ENCODE results near the gene COL9A3.

Gene COL9A3

GRCh38 chr20:62776692-62777527, 39.9 kb upstream of the COL9A3 start:
- TF ChIP-seq TCF12 (IDR thresholded peaks at IDR 0.05; ENCODE audit: low read depth) (peak; percentile 33; the same call in 1 of the 2 replicates), YY1 (IDR thresholded peaks at IDR 0.05; ENCODE audit: low read depth) (no peak)

GRCh38 chr20:62777528-62777830, 39.4 kb upstream of the COL9A3 start:
- TF ChIP-seq MAX (IDR thresholded peaks at IDR 0.05) (no peak), FOXM1 (IDR thresholded peaks at IDR 0.05; ENCODE audit: borderline replicate concordance, low read depth) (no peak), CREB1 (IDR thresholded peaks at IDR 0.05; ENCODE audit: low read depth) (no peak), TCF12 (IDR thresholded peaks at IDR 0.05; ENCODE audit: low read depth) (no peak), TEAD4 (IDR thresholded peaks at IDR 0.05) (no peak), YY1 (IDR thresholded peaks at IDR 0.05; ENCODE audit: low read depth) (no peak), EGR1 (IDR thresholded peaks at IDR 0.05) (no peak), CEBPB (IDR thresholded peaks at IDR 0.05) (no peak), EP300 (IDR thresholded peaks at IDR 0.05; ENCODE audit: borderline replicate concordance) (no peak), ZBTB7A (IDR thresholded peaks at IDR 0.05; ENCODE audit: low read depth) (no peak), TAF1 (IDR thresholded peaks at IDR 0.05; ENCODE audit: low read depth) (no peak), USF1 (IDR thresholded peaks at IDR 0.05) (no peak), REST (IDR thresholded peaks at IDR 0.05; ENCODE audit: low read depth) (no peak)

GRCh38 chr20:62778058-62778457, 38.8 kb upstream of the COL9A3 start:
- TF ChIP-seq TAF1 (IDR thresholded peaks at IDR 0.05; ENCODE audit: low read depth), result no peak
- no peak for TF ChIP-seq USF1 (IDR thresholded peaks at IDR 0.05)
- no peak for TF ChIP-seq EGR1 (IDR thresholded peaks at IDR 0.05)
- no peak for TF ChIP-seq EP300 (IDR thresholded peaks at IDR 0.05; ENCODE audit: borderline replicate concordance)
- TF ChIP-seq CREB1 (IDR thresholded peaks at IDR 0.05; ENCODE audit: low read depth), result no peak
- TF ChIP-seq FOXM1 (IDR thresholded peaks at IDR 0.05; ENCODE audit: borderline replicate concordance, low read depth), result no peak
- TF ChIP-seq ZBTB7A (IDR thresholded peaks at IDR 0.05; ENCODE audit: low read depth), result no peak

- TF ChIP-seq ZBTB7A (IDR thresholded peaks at IDR 0.05; ENCODE audit: low read depth) (no peak), REST (IDR thresholded peaks at IDR 0.05; ENCODE audit: low read depth) (no peak), TCF12 (IDR thresholded peaks at IDR 0.05; ENCODE audit: low read depth) (no peak), YY1 (IDR thresholded peaks at IDR 0.05; ENCODE audit: low read depth) (no peak), NFIC (IDR thresholded peaks at IDR 0.05) (no peak)
Observed at GRCh38 chr20:62778601-62779416, 38.0 kb upstream of the COL9A3 start.

GRCh38 chr20:62779417-62779685, 37.5 kb upstream of the COL9A3 start:
- TF ChIP-seq EGR1 (IDR thresholded peaks at IDR 0.05) (no peak), FOXM1 (IDR thresholded peaks at IDR 0.05; ENCODE audit: borderline replicate concordance, low read depth) (no peak), ZBTB7A (IDR thresholded peaks at IDR 0.05; ENCODE audit: low read depth) (no peak)

- no peak for TF ChIP-seq ZBTB7A (IDR thresholded peaks at IDR 0.05; ENCODE audit: low read depth)
- TF ChIP-seq YY1 (IDR thresholded peaks at IDR 0.05; ENCODE audit: low read depth), result no peak
- TF ChIP-seq EP300 (IDR thresholded peaks at IDR 0.05; ENCODE audit: borderline replicate concordance), result no peak
- TF ChIP-seq USF1 (IDR thresholded peaks at IDR 0.05), result no peak
- TF ChIP-seq CREB1 (IDR thresholded peaks at IDR 0.05; ENCODE audit: low read depth), result no peak
Observed at GRCh38 chr20:62780204-62780603, 36.6 kb upstream of the COL9A3 start.
